Measurements from ENCODE around the gene REV3L. TPM values are rescaled to one million over a fixed set of nuclear protein-coding genes. Genes with fewer than 3 reads are reported as not detected.

Gene REV3L
- total and polyA plus RNA-seq, 2 donors (not counting 3 experiments of a cell fraction or from before 2014, with no cell fraction given): 6.0 to 22.7 TPM

- no peaks in the 10 kb centered on the region for H3K27me3 ChIP-seq (ENCODE audit: control insufficient read depth in 2 of 2, insufficient read depth in 2 of 2, low read length in 2 of 2)
- no TSS peak for BruUV-seq (replicated peaks)
- dilution Hi-C loops (cut with MboI; ENCODE audit: extremely low pct_ligation_motif_present, low sequenced_read_pairs) (no loop called here), intact Hi-C loops (cut with micrococcal nuclease) (no loop called here)
- H3K4me2 ChIP-seq (ENCODE audit: insufficient read depth, low read length): no peak overlapping the region
- POLR2A ChIA-PET: no interaction called here
- no peaks in the 10 kb centered on the region for H3K9me3 ChIP-seq (replicated peaks; ENCODE audit: control insufficient read depth, insufficient read depth, low read length)
- no peaks in the 10 kb centered on the region for H3K79me2 ChIP-seq (ENCODE audit: control insufficient read depth, insufficient read depth, low read length)
- H3K9ac ChIP-seq (replicated peaks; ENCODE audit: extremely low read depth, insufficient read depth, low read length): no peak overlapping the region
- TF ChIP-seq POLR2A (IDR thresholded peaks at IDR 0.05; ENCODE audit: low read depth, low read length) (no peak), CTCF (IDR thresholded peaks at IDR 0.05; ENCODE audit: extremely low read depth in 1 of 2, insufficient read depth in 1 of 2, low read depth in 1 of 2, low read length in 2 of 2) (no peak), JUN (IDR thresholded peaks at IDR 0.05; ENCODE audit: borderline replicate concordance, insufficient read depth, insufficient read length, low read depth) (no peak), FOS (IDR thresholded peaks at IDR 0.05; ENCODE audit: borderline replicate concordance, insufficient read depth, low read length) (no peak), MAX (IDR thresholded peaks at IDR 0.05; ENCODE audit: insufficient read depth, insufficient read length) (no peak), POLR2AphosphoS5 (IDR thresholded peaks at IDR 0.05; ENCODE audit: insufficient read depth, low read depth, low read length) (no peak), GATA2 (IDR thresholded peaks at IDR 0.05; ENCODE audit: insufficient read depth, insufficient read length, low read depth, low read length) (no peak), MYC (IDR thresholded peaks at IDR 0.05; ENCODE audit: low read depth, low read length) (no peak), EZH2 (IDR thresholded peaks at IDR 0.05; ENCODE audit: borderline replicate concordance, low read depth, low read length, severe bottlenecking) (no peak)
- DNase-seq (ENCODE audit: low read depth, low spot score): no peak
- CTCF ChIA-PET: no interaction called here
- no peak overlapping the region for H3K27ac ChIP-seq (ENCODE audit: insufficient read depth, low read depth, low read length)
- no peak overlapping the region for H2AFZ ChIP-seq (ENCODE audit: low read depth, low read length)
- H4K20me1 ChIP-seq (replicated peaks; ENCODE audit: control insufficient read depth, extremely low read depth, insufficient read depth, low read length): no peaks in the 10 kb centered on the region
- peaks cover 0 to 2% of the 10 kb centered on the region in 2 experiments for H3K36me3 ChIP-seq (ENCODE audit: control insufficient read depth in 2 of 2, extremely low read depth in 1 of 2, insufficient read depth in 2 of 2, low read length in 2 of 2)
- no peak overlapping the region for H3K4me3 ChIP-seq (replicated peaks in 1 of 3; ENCODE audit: insufficient read depth in 1 of 3, low read depth in 1 of 3, low read length in 3 of 3)
- H3K9me1 ChIP-seq (replicated peaks; ENCODE audit: control insufficient read depth, extremely low read depth, insufficient read depth, low read length): peaks cover 2% of the 10 kb centered on the region
- H3K4me1 ChIP-seq (ENCODE audit: control insufficient read depth, extremely low read depth, insufficient read depth, low read length): no peaks in the 10 kb centered on the region
- no peak for FAIRE-seq
Measured at GRCh38 chr6:111339294-111339693, 143.7 kb downstream of the REV3L start.

All from endothelial cell of umbilical vein (primary cell).